GM12878 (cell line): Measurements from ENCODE around the gene SMURF1. TPM values are rescaled to one million over a fixed set of nuclear protein-coding genes. Genes with fewer than 3 reads are reported as not detected.

Source experiments
- ATAC-seq: fragments of 200-7000 bp; cut with Tn5 transposase; 3 replicates; pipeline ENCODE4 v1.9.1; 2020; ENCODE audit warnings: mild to moderate bottlenecking, moderate library complexity
- BruUV-seq: library from RNA; stranded (reverse); fragments of 400-500 nt; replicated peaks from 2 replicates; lab custom pipeline; 2021; lab: Mats Ljungman, UMichigan
- CTCF ChIA-PET: fragments of 300-600 bp; sonication (Branson Sonifier 250); formaldehyde crosslinking; extraction: SDS; loops from one replicate; lab custom pipeline; 2021; ENCODE audit warnings: inconsistent platforms; lab: Yijun Ruan, JAX
- POLR2A ChIA-PET: fragments of 350-600 bp; formaldehyde crosslinking; extraction: SDS; loops from one replicate; lab custom pipeline; 2021; ENCODE audit warnings: inconsistent platforms; lab: Charles Lee
- RAD21 ChIA-PET: fragments of 300-600 bp; sonication (Branson Sonifier 250); formaldehyde crosslinking; loops from one replicate; lab custom pipeline; 2023; ENCODE audit warnings: antibody characterized with exemption; ENCODE audit not compliant: unreplicated experiment; lab: Charles Lee
- SMC1A ChIA-PET: fragments of 300-600 bp; sonication (Branson Sonifier 250); formaldehyde crosslinking; loops from one replicate; lab custom pipeline; 2023; ENCODE audit not compliant: unreplicated experiment, uncharacterized antibody; lab: Charles Lee
- DNase-seq: peaks from one replicate; pipeline ENCODE4 v3.0.0-alpha.2; 2011; ENCODE audit warnings: low read depth, low spot score
- FAIRE-seq: peaks from 3 replicates; lab custom pipeline; 2011; peaks lifted over from hg19 to GRCh38; lab: Jason Lieb, UNC
- H2AFZ ChIP-seq: 2 replicates; pipeline ENCODE4 v1.6.0; 2011; ENCODE audit warnings: low read depth, low read length, control low read depth; ENCODE audit not compliant: control insufficient read depth
- H3K27ac ChIP-seq: 2 replicates; pipeline ENCODE4 v1.5.1; 2011; ENCODE audit warnings: control low read depth; ENCODE audit not compliant: control insufficient read depth, insufficient read depth
- H3K27me3 ChIP-seq, 2 experiments: replicated peaks in 1 of 2; 2 replicates each; pipeline versions ENCODE4 v1.6.0 to v1.6.1; 2011; ENCODE audit warnings: low read length in 1 of 2; ENCODE audit not compliant: control insufficient read depth in 2 of 2, insufficient read depth in 2 of 2
- H3K36me3 ChIP-seq, 2 experiments: 2 replicates each; pipeline ENCODE4 v1.5.1; 2011; ENCODE audit warnings: low read length in 1 of 2; ENCODE audit not compliant: control insufficient read depth in 2 of 2, insufficient read depth in 2 of 2
- H3K4me1 ChIP-seq: 2 replicates; pipeline ENCODE4 v1.6.1; 2011; ENCODE audit warnings: mild to moderate bottlenecking, low read length, moderate library complexity, mixed read lengths; ENCODE audit not compliant: control insufficient read depth, insufficient read depth
- H3K4me2 ChIP-seq: 2 replicates; pipeline ENCODE4 v1.6.0; 2011; ENCODE audit warnings: control low read depth; ENCODE audit not compliant: control insufficient read depth, insufficient read depth
- H3K4me3 ChIP-seq: fragments of 200-600 bp; sonication (generic); 2 replicates; pipeline ENCODE4 v1.5.1; 2016
- H3K79me2 ChIP-seq: 2 replicates; pipeline ENCODE4 v1.6.0; 2011; ENCODE audit warnings: low read length; ENCODE audit not compliant: control insufficient read depth, insufficient read depth
- H3K9ac ChIP-seq: 2 replicates; pipeline ENCODE4 v1.8.0; 2011; ENCODE audit warnings: low read length, control low read depth, mixed read lengths; ENCODE audit not compliant: control insufficient read depth, insufficient read depth
- H3K9me3 ChIP-seq: replicated peaks from 3 replicates; pipeline ENCODE4 v1.5.1; 2011; ENCODE audit warnings: mild to moderate bottlenecking, low read length; ENCODE audit not compliant: control insufficient read depth, insufficient read depth
- H4K20me1 ChIP-seq: 2 replicates; pipeline ENCODE4 v1.6.0; 2011; ENCODE audit not compliant: control insufficient read depth, insufficient read depth
- BHLHE40 ChIP-seq, 2 experiments: fragments of 450-650 bp in 1 of 2; IDR thresholded peaks; 2 replicates each; pipeline ENCODE4 v1.6.1; 2011 to 2017; ENCODE audit warnings: low read depth in 2 of 2, borderline replicate concordance in 1 of 2, improper control_type of control experiment in 1 of 2, low read length in 1 of 2, mild to moderate bottlenecking in 1 of 2
- CEBPZ ChIP-seq: fragments of 150-350 bp; IDR thresholded peaks from 2 replicates; pipeline ENCODE4 v1.6.1; 2016; ENCODE audit warnings: low read depth, low read length
- E2F4 ChIP-seq: IDR thresholded peaks from 2 replicates; pipeline ENCODE4 v1.6.1; 2012; ENCODE audit warnings: low read depth, low read length, improper control_type of control experiment
- KAT2A ChIP-seq: conservative IDR thresholded peaks from 2 replicates; pipeline ENCODE4 v1.6.1; 2011; ENCODE audit warnings: low read depth, low read length; ENCODE audit not compliant: control insufficient read depth
- MEF2B ChIP-seq: fragments of 450-650 bp; IDR thresholded peaks from 2 replicates; pipeline ENCODE4 v1.6.1; 2018; ENCODE audit warnings: mild to moderate bottlenecking, moderate library complexity; ENCODE audit not compliant: partially characterized antibody, poor library complexity, severe bottlenecking
- MTA2 ChIP-seq: fragments of 450-650 bp; IDR thresholded peaks from 2 replicates; pipeline ENCODE4 v1.6.1; 2016; ENCODE audit warnings: low read depth, mild to moderate bottlenecking, moderate library complexity
- NBN ChIP-seq: fragments of 450-650 bp; IDR thresholded peaks from 2 replicates; pipeline ENCODE4 v1.6.1; 2016
- RAD21 ChIP-seq: IDR thresholded peaks from 2 replicates; pipeline ENCODE4 v1.6.1; 2011; ENCODE audit warnings: mild to moderate bottlenecking, low read depth, low read length, moderate library complexity; ENCODE audit not compliant: insufficient read depth
- RAD51 ChIP-seq: fragments of 450-650 bp; IDR thresholded peaks from 2 replicates; pipeline ENCODE4 v1.6.1; 2016; ENCODE audit warnings: moderate library complexity, mild to moderate bottlenecking, inconsistent platforms
- SMAD5 ChIP-seq: IDR thresholded peaks from 2 replicates; pipeline ENCODE4 v1.6.1; 2016; ENCODE audit warnings: antibody characterized with exemption, low read depth
- SREBF2 ChIP-seq: IDR thresholded peaks from 2 replicates; pipeline ENCODE4 v1.6.1; 2012; ENCODE audit warnings: mild to moderate bottlenecking, low read length
- ZNF24 ChIP-seq: fragments of 450-650 bp; IDR thresholded peaks from 2 replicates; pipeline ENCODE4 v1.6.1; 2017; ENCODE audit warnings: antibody characterized with exemption, mild to moderate bottlenecking
- WGBS: methylation state at CpG from one replicate; pipeline ENCODE4 v1.1.6; 2016; ENCODE audit warnings: low lambda C conversion rate; ENCODE audit not compliant: insufficient replicate concordance, insufficient coverage; ENCODE audit errors: missing lambda C conversion rate; 5-methylcytosine and 5-hydroxymethylcytosine counted together
- in situ Hi-C: fragments of 300-500 bp; cut with MboI; formaldehyde crosslinking; loops from 9 replicates; pipeline ENCODE4 v1.14.3; 2018; ENCODE audit warnings: mixed read lengths
- intact Hi-C: fragments of 100-400 bp; cut with micrococcal nuclease; formaldehyde crosslinking; loops from one replicate; pipeline ENCODE4 v1.14.2; 2022; ENCODE audit not compliant: unreplicated experiment
- polyA plus RNA-seq, 11 experiments: library from polyadenylated mRNA; depleted of rRNA in 4 of 11; unstranded in 6 of 11; stranded (reverse) in 5 of 11; fragments of >200 nt; fragmentation: Nextera tagmentation in 4 of 11; fragmentation: Illumina TruSeq in 1 of 11; extraction: Ambion mirVana in 4 of 11; extraction: Trizol in 1 of 11; gene quantifications; 1 replicate in 1 of 11; 2 replicates in 10 of 11; pipeline versions ENCODE4 v1.2.1 to v1.2.3, GENCODE V29; 2011 to 2016; ENCODE audit warnings: inconsistent platforms in 2 of 11, missing spikeins in 2 of 11, low read depth in 1 of 11
- total RNA-seq, 4 experiments: library from RNA; depleted of rRNA in 3 of 4; stranded (reverse); fragments of >200 nt in 3 of 4; fragmentation: Illumina TruSeq in 1 of 4; extraction: Trizol in 1 of 4; gene quantifications; 2 replicates each; pipeline versions ENCODE4 v1.2.1 to v1.2.3, GENCODE V29; 2013 to 2021

Gene SMURF1
- total and polyA plus RNA-seq, 10 of the 15 experiments (the other 5 are each of a cell fraction or from before 2014, with no cell fraction given), result 0.76 to 14.0 (median 7.9) TPM

- H3K36me3 ChIP-seq, result no peaks in the 10 kb centered on the region
- RAD21 ChIA-PET, result interaction anchor here (0.9 to 1.4 kb wide), 3 partner anchors 9 to 51 kb away, joined by 3 to 4 read pairs (median 3); no protein-coding TSS in a partner anchor
- CTCF ChIA-PET, result interaction anchor here (0.6 to 1.6 kb wide), 9 partner anchors 9 to 201 kb away, joined by 3 to 5 read pairs (median 3); no protein-coding TSS in a partner anchor
- 0% methylated on average over 2 of the region's 2 CpGs for WGBS
- ATAC-seq (peak; percentile 90), DNase-seq (peak; percentile 39), FAIRE-seq (peak; percentile 38)
- H2AFZ ChIP-seq, result peak overlapping the region; percentile 41
- H3K4me2 ChIP-seq, result peak overlapping the region; percentile 5; the same call in 1 of the 2 replicates
- H3K27ac ChIP-seq, result peak overlapping the region; percentile 57; the same call in 1 of the 2 replicates
- BruUV-seq, result no TSS peak
- TF ChIP-seq SMAD5, result no peak
- 0 out of 2 replicates have a peak, but pooled peaks have one; percentile 31 for TF ChIP-seq RAD51
- 0 out of 2 replicates have a peak, but pooled peaks have one; percentile 14 for TF ChIP-seq NBN
- 0 out of 2 replicates have a peak, but pooled peaks have one; percentile 3 for TF ChIP-seq RAD21
- TF ChIP-seq BHLHE40 (IDR thresholded peaks at IDR 0.05; ENCODE audit: borderline replicate concordance in 1 of 2, low read depth in 2 of 2, low read length in 1 of 2), result peak in 1 of 2 experiments; percentile 8; a peak in 1 of 4 replicates
- no peak for TF ChIP-seq ZNF24
- no peak overlapping the region for H3K4me3 ChIP-seq
- H3K27me3 ChIP-seq, result no peaks in the 10 kb centered on the region
- H4K20me1 ChIP-seq, result no peaks in the 10 kb centered on the region
- in situ Hi-C loops (no loop called here), intact Hi-C loops (no loop called here)
- H3K9ac ChIP-seq, result no peak overlapping the region
- H3K9me3 ChIP-seq, result no peaks in the 10 kb centered on the region; the same call in 2 of the 3 replicates
- SMC1A ChIA-PET, result interaction anchor here (0.9 to 3.3 kb wide), 15 partner anchors 9 to 32 kb away, joined by 3 to 15 read pairs (median 5); partner anchors contain the start of gene SMURF1
- H3K4me1 ChIP-seq, result peaks cover 17% of the 10 kb centered on the region
- peaks cover 37% of the 10 kb centered on the region for H3K79me2 ChIP-seq
- POLR2A ChIA-PET, result interaction anchor here (0.6 to 1.1 kb wide), 6 partner anchors 9 to 264 kb away, joined by 3 to 7 read pairs (median 4); no protein-coding TSS in a partner anchor
These were observed 31.8 kb downstream of the SMURF1 start for GRCh38 chr7:99112097-99112496.

GRCh38 chr7:99111591-99111990 is 32.3 kb downstream of the SMURF1 start:
- FAIRE-seq (peak; percentile 54), DNase-seq (no peak), ATAC-seq (peak; percentile 20)
- intact Hi-C loops, result no loop called here
- ChIA-PET SMC1A (interaction anchor here (0.9 to 3.3 kb wide), 12 partner anchors 9 to 33 kb away, joined by 3 to 15 read pairs (median 4); partner anchors contain the start of gene SMURF1), RAD21 (interaction anchor here (0.6 to 1.4 kb wide), 4 partner anchors 9 to 1472 kb away, joined by 3 to 4 read pairs (median 3); no protein-coding TSS in a partner anchor), POLR2A (interaction anchor here (1.1 kb wide), 3 partner anchors 9 to 25 kb away, joined by 3 to 7 read pairs (median 4); no protein-coding TSS in a partner anchor), CTCF (interaction anchor here (0.9 to 1.6 kb wide), 6 partner anchors 9 to 27 kb away, joined by 3 to 5 read pairs (median 4); no protein-coding TSS in a partner anchor)
- Histone ChIP-seq H3K9ac (no peak overlapping the region), H3K27me3 (no peaks in the 10 kb centered on the region), H3K4me3 (no peak overlapping the region), H3K9me3 (no peaks in the 10 kb centered on the region), H2AFZ (peak overlapping the region; percentile 41), H3K4me1 (peaks cover 19% of the 10 kb centered on the region), H3K36me3 (no peaks in the 10 kb centered on the region), H3K4me2 (peak overlapping the region; percentile 5; the same call in 1 of the 2 replicates), H4K20me1 (no peaks in the 10 kb centered on the region), H3K79me2 (peaks cover 36% of the 10 kb centered on the region), H3K27ac (peak overlapping the region; percentile 57; the same call in 1 of the 2 replicates)
- in situ Hi-C loops, result no loop called here
- no TSS peak for BruUV-seq
- TF ChIP-seq SREBF2 (no peak), KAT2A (no peak), MEF2B (no peak), E2F4 (no peak), MTA2 (no peak), CEBPZ (no peak)
